Measurements from ENCODE around the gene BAG3. TPM values are rescaled to one million over a fixed set of nuclear protein-coding genes. Genes with fewer than 3 reads are reported as not detected.

The BAG3 gene
- total RNA-seq, 1 experiment from 2014 or later, result 57.0 TPM

- H3K9ac ChIP-seq (ENCODE audit: low read length), result peak overlapping the region; percentile 54
- H3K4me2 ChIP-seq (ENCODE audit: low read length), result peak overlapping the region; percentile 78
- H3K27ac ChIP-seq (ENCODE audit: low read depth, low read length), result peak overlapping the region; percentile 74
- BruUV-seq (replicated peaks), result no TSS peak
- DNase-seq (ENCODE audit: low read depth, low spot score), result peak; percentile 87
- POLR2A ChIA-PET, result interaction anchor here (0.7 to 1.7 kb wide), 4 partner anchors 10 to 15 kb away, joined by 3 to 4 read pairs (median 4); no protein-coding TSS in a partner anchor
- no peaks in the 10 kb centered on the region for H3K27me3 ChIP-seq (ENCODE audit: insufficient read depth, low read length)
- peak; percentile 93 for ATAC-seq
- no peaks in the 10 kb centered on the region for H3K9me3 ChIP-seq (ENCODE audit: control insufficient read depth in 1 of 2, insufficient read depth in 1 of 2, low read depth in 1 of 2, low read length in 2 of 2)
- peaks cover 93% of the 10 kb centered on the region for H3K79me2 ChIP-seq (ENCODE audit: insufficient read depth, low read length)
- CTCF ChIA-PET, result interaction anchor here (0.6 to 1.3 kb wide), 2 partner anchors 59 to 192 kb away, joined by 3 to 4 read pairs; no protein-coding TSS in a partner anchor
- RAD21 ChIA-PET (ENCODE audit: low non-redundant PET in 1 of 2, low total read pairs in 2 of 2, uncharacterized antibody in 2 of 2, unreplicated experiment in 2 of 2), result interaction anchor here (1.1 to 1.4 kb wide), 3 partner anchors 10 to 59 kb away, joined by 3 to 4 read pairs (median 3); partner anchors contain the start of gene INPP5F (in 1 of the 2)
- H3K36me3 ChIP-seq (ENCODE audit: control insufficient read depth in 1 of 2, insufficient read depth in 2 of 2, low read length in 2 of 2), result peaks cover 15 to 32% of the 10 kb centered on the region in 2 experiments
- no peaks in the 10 kb centered on the region for H3K9me2 ChIP-seq (ENCODE audit: insufficient read depth)
- H4K20me1 ChIP-seq (ENCODE audit: insufficient read depth), result peaks cover 11% of the 10 kb centered on the region; the same call in 1 of the 2 replicates
- H2AFZ ChIP-seq (ENCODE audit: low read depth, low read length, poor library complexity, severe bottlenecking), result no peak overlapping the region
- peaks cover 39 to 61% of the 10 kb centered on the region in 2 experiments for H3K4me1 ChIP-seq (ENCODE audit: control insufficient read depth in 1 of 2, insufficient read depth in 2 of 2, low read length in 2 of 2)
- peak overlapping the region in 1 of 2 experiments; percentile 43; a peak in 2 of 4 replicates for H3K4me3 ChIP-seq (replicated peaks in 1 of 2; ENCODE audit: low read depth in 1 of 2, low read length in 2 of 2)
- intact Hi-C loops (cut with micrococcal nuclease), result loop anchor here (1.0 to 5.0 kb wide), 2 partner anchors 59 to 470 kb away; no protein-coding TSS in a partner anchor
- TF ChIP-seq SP1 (IDR thresholded peaks at IDR 0.05; ENCODE audit: low read depth), result peak; percentile 88
- peak; percentile 73 for TF ChIP-seq TCF7L2 (IDR thresholded peaks at IDR 0.05; ENCODE audit: borderline replicate concordance, extremely low read depth, insufficient read depth, insufficient read length)
- no peak for TF ChIP-seq REST (IDR thresholded peaks at IDR 0.05; ENCODE audit: low read depth)
- peak; percentile 97 for TF ChIP-seq FOSL1 (IDR thresholded peaks at IDR 0.05; ENCODE audit: low read depth)
- TF ChIP-seq YY1 (IDR thresholded peaks at IDR 0.05; ENCODE audit: extremely low read depth, insufficient replicate concordance, low read depth, low read length), result peak; percentile 49
- TF ChIP-seq CTCF (IDR thresholded peaks at IDR 0.05 in 2 of 3, conservative IDR thresholded peaks at IDR 0.05 in 1 of 3; ENCODE audit: borderline replicate concordance in 1 of 3, insufficient read depth in 1 of 3, low read depth in 2 of 3, low read length in 2 of 3), result no peak; a peak in 1 of 6 replicates
- no peak for TF ChIP-seq SRF (IDR thresholded peaks at IDR 0.05; ENCODE audit: low read depth)
- TF ChIP-seq SIN3A (IDR thresholded peaks at IDR 0.05; ENCODE audit: low read depth), result peak; percentile 88; the same call in 1 of the 2 replicates
- TF ChIP-seq POLR2A (IDR thresholded peaks at IDR 0.05; ENCODE audit: borderline replicate concordance, extremely low read depth, insufficient read depth, insufficient read length), result no peak
- no peak for TF ChIP-seq EZH2 (IDR thresholded peaks at IDR 0.05)
- TF ChIP-seq RAD21 (IDR thresholded peaks at IDR 0.05; ENCODE audit: low read depth), result peak; percentile 48
- peak; percentile 90 for TF ChIP-seq CBX3 (IDR thresholded peaks at IDR 0.05; ENCODE audit: low read depth)
- no peak for TF ChIP-seq EZH2phosphoT487 (IDR thresholded peaks at IDR 0.05; ENCODE audit: borderline replicate concordance)
- TF ChIP-seq ZFX (IDR thresholded peaks at IDR 0.05), result no peak; the same call in 1 of the 2 replicates
- no peak for TF ChIP-seq EGR1 (IDR thresholded peaks at IDR 0.05; ENCODE audit: low read depth)
- no peak for TF ChIP-seq ATF3 (IDR thresholded peaks at IDR 0.05)
- peak; percentile 65; the same call in 1 of the 2 replicates for TF ChIP-seq POLR2AphosphoS5 (IDR thresholded peaks at IDR 0.05; ENCODE audit: low read depth, low read length)
- TF ChIP-seq ZBTB33 (IDR thresholded peaks at IDR 0.05; ENCODE audit: extremely low read depth, insufficient replicate concordance, low read length), result no peak
These were observed 16.6 kb downstream of the BAG3 start for GRCh38 chr10:119667562-119668328.
